Right lobe of liver (tissue), 4 donors: ENCODE data around the gene IL9.

Experiments used
- POLR2A ChIP-seq: fragments of 450-650 bp; IDR thresholded peaks from one replicate; pipeline ENCODE4 v1.6.1; 2017; ENCODE audit warnings: antibody characterized with exemption, mild to moderate bottlenecking
- TF ChIP-seq, protein P1 (sequence below), 4 donors: fragments of 200-600 bp in 3 of 4; fragments of 450-650 bp in 1 of 4; IDR thresholded peaks; one replicate each; pipeline versions ENCODE4 v1.5.1 to v1.8.0; 2016 to 2022; ENCODE audit warnings: antibody characterized with exemption in 4 of 4, mild to moderate bottlenecking in 2 of 4
- donor health status: DM: no; HTN: no; CAD: no.
- donor health status: DM: no; HTN: no; CAD: no.
- donor health status: DM: no; HTN: yes; CAD: no.

DNA sequence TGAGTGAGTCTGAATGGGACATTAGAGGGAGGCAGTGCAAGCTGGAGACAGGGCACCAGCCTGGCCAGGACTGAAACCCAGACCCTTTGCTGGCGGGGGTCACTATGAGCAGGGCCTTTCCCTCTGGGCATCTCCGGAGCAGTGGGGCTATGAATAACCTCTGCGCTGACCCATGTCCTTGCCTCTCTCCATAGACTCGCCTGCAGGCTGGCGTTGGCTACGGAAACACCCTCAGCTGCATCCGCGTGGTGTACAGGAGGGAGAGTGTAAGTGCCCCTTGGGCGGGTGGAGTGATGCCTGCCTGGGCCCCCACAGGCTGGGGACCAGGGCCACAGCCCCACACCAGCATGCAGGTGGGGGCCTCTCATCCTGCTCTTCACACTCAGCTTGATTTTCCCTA lies 45.4 kb downstream of the IL9 start:
- TF ChIP-seq, protein P1, sequence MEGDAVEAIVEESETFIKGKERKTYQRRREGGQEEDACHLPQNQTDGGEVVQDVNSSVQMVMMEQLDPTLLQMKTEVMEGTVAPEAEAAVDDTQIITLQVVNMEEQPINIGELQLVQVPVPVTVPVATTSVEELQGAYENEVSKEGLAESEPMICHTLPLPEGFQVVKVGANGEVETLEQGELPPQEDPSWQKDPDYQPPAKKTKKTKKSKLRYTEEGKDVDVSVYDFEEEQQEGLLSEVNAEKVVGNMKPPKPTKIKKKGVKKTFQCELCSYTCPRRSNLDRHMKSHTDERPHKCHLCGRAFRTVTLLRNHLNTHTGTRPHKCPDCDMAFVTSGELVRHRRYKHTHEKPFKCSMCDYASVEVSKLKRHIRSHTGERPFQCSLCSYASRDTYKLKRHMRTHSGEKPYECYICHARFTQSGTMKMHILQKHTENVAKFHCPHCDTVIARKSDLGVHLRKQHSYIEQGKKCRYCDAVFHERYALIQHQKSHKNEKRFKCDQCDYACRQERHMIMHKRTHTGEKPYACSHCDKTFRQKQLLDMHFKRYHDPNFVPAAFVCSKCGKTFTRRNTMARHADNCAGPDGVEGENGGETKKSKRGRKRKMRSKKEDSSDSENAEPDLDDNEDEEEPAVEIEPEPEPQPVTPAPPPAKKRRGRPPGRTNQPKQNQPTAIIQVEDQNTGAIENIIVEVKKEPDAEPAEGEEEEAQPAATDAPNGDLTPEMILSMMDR (IDR thresholded peaks at IDR 0.05), result no peak
- no peak for TF ChIP-seq POLR2A
